HG02678 (cell line): ENCODE measurements around the gene IFFO2.

Experiments
- ATAC-seq: cut with Tn5 transposase; IDR thresholded peaks from one replicate; pipeline ENCODE4 v1.9.1; 2021; ENCODE audit warnings: mild to moderate bottlenecking, moderate library complexity; ENCODE audit not compliant: unreplicated experiment

The IFFO2 gene

GRCh38 chr1:18951818-18952391, 4.6 kb downstream of the IFFO2 start:
- ATAC-seq = peak; percentile 32

- no peak for ATAC-seq
Measured at GRCh38 chr1:18951416-18951815, 5.1 kb downstream of the IFFO2 start.

- no peak for ATAC-seq
Measured at GRCh38 chr1:18950401-18951026, 6.0 kb downstream of the IFFO2 start.

GRCh38 chr1:18949686-18950400, 6.6 kb downstream of the IFFO2 start:
- no peak for ATAC-seq

GRCh38 chr1:18948913-18949685, 7.4 kb downstream of the IFFO2 start:
- ATAC-seq = no peak

- ATAC-seq = no peak
Measured at GRCh38 chr1:18948048-18948912, 8.2 kb downstream of the IFFO2 start.

- no peak for ATAC-seq
Measured at GRCh38 chr1:18947570-18947969, 8.9 kb downstream of the IFFO2 start.

GRCh38 chr1:18946550-18947381, 9.7 kb downstream of the IFFO2 start:
- no peak for ATAC-seq

GRCh38 chr1:18945401-18945849, 11.1 kb downstream of the IFFO2 start:
- ATAC-seq = no peak

- ATAC-seq = no peak
Measured at GRCh38 chr1:18944810-18945209, 11.7 kb downstream of the IFFO2 start.

- ATAC-seq = no peak
Measured at GRCh38 chr1:18943914-18944572, 12.4 kb downstream of the IFFO2 start.

- ATAC-seq = no peak
Measured at GRCh38 chr1:18943162-18943561, 13.3 kb downstream of the IFFO2 start.

GRCh38 chr1:18942340-18942739, 14.1 kb downstream of the IFFO2 start:
- no peak for ATAC-seq

- ATAC-seq = no peak
Measured at GRCh38 chr1:18941221-18942141, 15.0 kb downstream of the IFFO2 start.

GRCh38 chr1:18940303-18941020, 16.0 kb downstream of the IFFO2 start:
- ATAC-seq = no peak

- no peak for ATAC-seq
Measured at GRCh38 chr1:18939398-18940302, 16.8 kb downstream of the IFFO2 start.
